ENCODE measurements around the gene ARHGEF4.

The ARHGEF4 gene

DNA sequence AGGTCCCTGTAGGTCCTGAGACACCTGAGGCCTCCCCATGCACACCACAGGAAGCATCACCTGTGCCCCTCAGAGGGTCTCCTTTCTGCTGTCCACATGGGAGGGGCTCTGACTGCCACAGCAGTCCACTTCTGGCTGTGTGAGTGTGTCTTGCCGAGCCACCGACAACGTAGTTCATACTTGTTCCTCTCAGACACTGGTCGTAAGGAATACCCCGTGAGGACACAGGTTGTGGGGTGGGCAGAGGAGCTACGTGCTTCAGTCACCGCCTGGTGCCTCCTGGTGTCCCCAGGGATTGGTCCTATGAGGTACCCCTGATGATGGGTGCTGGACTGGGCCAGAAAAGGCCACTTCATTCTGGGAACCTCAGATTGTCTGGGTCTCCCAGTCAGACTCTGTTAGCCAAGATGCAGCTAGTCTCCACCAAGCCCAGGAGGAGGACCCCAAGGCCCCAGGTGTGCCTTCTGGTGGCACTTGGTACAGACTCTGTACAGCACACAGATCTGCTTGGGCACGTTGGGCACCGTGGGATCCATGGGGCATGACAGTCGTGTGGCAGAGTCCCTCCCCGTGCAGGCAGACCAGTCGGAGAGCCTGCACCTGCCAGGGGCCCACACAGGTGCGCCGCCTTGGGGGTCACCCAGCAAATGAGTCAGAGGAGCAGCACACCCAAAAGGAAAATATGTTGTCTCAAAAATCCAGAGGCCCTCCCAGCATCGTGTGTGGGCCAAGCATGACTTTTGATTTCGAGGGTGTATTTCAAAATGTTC lies 2.5 kb downstream of the ARHGEF4 start:
- no peak overlapping the region for H3K4me3 ChIP-seq (ENCODE audit: low read depth, low read length)
- no peaks in the 10 kb centered on the region for H3K36me3 ChIP-seq (ENCODE audit: control insufficient read depth, insufficient read depth, low read length)
- peaks cover 14% of the 10 kb centered on the region for H3K27me3 ChIP-seq (ENCODE audit: control insufficient read depth, insufficient read depth, low read length)
- no peak overlapping the region for H3K9ac ChIP-seq (ENCODE audit: low read depth, low read length)
- H3K4me1 ChIP-seq (ENCODE audit: control insufficient read depth, insufficient read depth, low read length), result no peaks in the 10 kb centered on the region
- H3K9me3 ChIP-seq (ENCODE audit: control insufficient read depth, insufficient read depth, low read length), result no peaks in the 10 kb centered on the region

DNA sequence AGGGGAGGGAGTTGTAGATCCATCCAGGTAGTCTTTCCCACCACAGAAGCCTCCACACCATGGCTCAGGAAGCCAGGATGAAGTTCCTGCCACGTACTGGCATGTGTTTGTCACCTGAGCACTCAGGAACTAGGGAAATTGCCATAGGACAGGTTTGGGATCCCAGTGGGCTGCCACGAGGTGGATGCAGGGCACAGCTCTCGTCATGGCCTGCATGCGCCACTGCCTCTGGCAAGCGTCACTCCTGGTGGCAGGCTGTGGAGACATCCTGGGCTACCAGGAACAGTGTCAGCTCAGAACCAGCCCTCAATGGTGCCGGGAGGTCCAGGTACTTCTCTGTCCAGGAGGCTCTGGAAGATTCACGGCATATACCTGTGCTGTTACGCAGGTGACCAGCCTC lies 3.8 kb downstream of the ARHGEF4 start:
- Histone ChIP-seq H3K4me3 (ENCODE audit: low read depth, low read length) (no peak overlapping the region), H3K27me3 (ENCODE audit: control insufficient read depth, insufficient read depth, low read length) (peaks cover 11% of the 10 kb centered on the region), H3K36me3 (ENCODE audit: control insufficient read depth, insufficient read depth, low read length) (no peaks in the 10 kb centered on the region), H3K4me1 (ENCODE audit: control insufficient read depth, insufficient read depth, low read length) (no peaks in the 10 kb centered on the region), H3K9ac (ENCODE audit: low read depth, low read length) (no peak overlapping the region), H3K9me3 (ENCODE audit: control insufficient read depth, insufficient read depth, low read length) (no peaks in the 10 kb centered on the region)

DNA sequence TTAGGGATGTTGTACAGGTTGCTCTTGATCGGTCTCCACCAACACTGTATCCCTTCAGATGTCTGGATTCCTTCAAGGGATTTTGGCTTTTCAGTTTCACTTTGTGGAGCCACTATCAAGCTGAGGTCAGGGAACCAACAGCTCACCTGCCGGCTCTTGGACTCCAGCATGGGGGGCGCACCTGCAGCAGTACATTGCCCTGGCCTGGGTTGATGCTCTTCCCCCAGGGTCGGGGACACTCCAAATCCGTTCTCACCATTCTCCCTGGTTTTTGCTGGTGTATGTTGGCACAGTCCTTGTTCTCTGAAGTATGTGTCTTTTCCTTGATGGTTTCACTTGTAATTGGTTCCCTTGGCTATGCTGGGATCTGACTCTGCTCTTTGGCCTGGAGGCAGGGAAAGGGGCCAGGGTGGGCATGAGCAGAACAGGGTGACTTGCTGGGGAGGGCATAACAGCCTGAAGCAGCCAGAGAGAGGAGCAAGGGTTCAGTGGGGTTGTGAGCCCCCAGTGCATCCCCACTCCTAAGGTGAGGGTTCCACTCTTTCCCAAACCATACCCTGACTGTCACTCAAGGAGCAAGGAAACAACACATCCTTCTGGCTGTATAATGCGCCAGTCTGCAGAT lies 5.1 kb downstream of the ARHGEF4 start:
- H3K27me3 ChIP-seq (ENCODE audit: control insufficient read depth, insufficient read depth, low read length), result peaks cover 10% of the 10 kb centered on the region
- no peak overlapping the region for H3K4me3 ChIP-seq (ENCODE audit: low read depth, low read length)

GRCh38 chr2:130842770-130843169 lies 6.1 kb downstream of the ARHGEF4 start:
- no peaks in the 10 kb centered on the region for H3K4me1 ChIP-seq (ENCODE audit: control insufficient read depth, insufficient read depth, low read length)
- no peaks in the 10 kb centered on the region for H3K36me3 ChIP-seq (ENCODE audit: control insufficient read depth, insufficient read depth, low read length)
- H3K27me3 ChIP-seq (ENCODE audit: control insufficient read depth, insufficient read depth, low read length), result peaks cover 9% of the 10 kb centered on the region
- H3K9me3 ChIP-seq (ENCODE audit: control insufficient read depth, insufficient read depth, low read length), result no peaks in the 10 kb centered on the region
- no peak overlapping the region for H3K4me3 ChIP-seq (ENCODE audit: low read depth, low read length)
- no peak overlapping the region for H3K9ac ChIP-seq (ENCODE audit: low read depth, low read length)

More for the DNA sequence above, 5.1 kb downstream of the ARHGEF4 start:
- Histone ChIP-seq H3K9me3 (ENCODE audit: control insufficient read depth, insufficient read depth, low read length) (no peaks in the 10 kb centered on the region), H3K4me1 (ENCODE audit: control insufficient read depth, insufficient read depth, low read length) (no peaks in the 10 kb centered on the region), H3K9ac (ENCODE audit: low read depth, low read length) (no peak overlapping the region), H3K36me3 (ENCODE audit: control insufficient read depth, insufficient read depth, low read length) (no peaks in the 10 kb centered on the region)

DNA sequence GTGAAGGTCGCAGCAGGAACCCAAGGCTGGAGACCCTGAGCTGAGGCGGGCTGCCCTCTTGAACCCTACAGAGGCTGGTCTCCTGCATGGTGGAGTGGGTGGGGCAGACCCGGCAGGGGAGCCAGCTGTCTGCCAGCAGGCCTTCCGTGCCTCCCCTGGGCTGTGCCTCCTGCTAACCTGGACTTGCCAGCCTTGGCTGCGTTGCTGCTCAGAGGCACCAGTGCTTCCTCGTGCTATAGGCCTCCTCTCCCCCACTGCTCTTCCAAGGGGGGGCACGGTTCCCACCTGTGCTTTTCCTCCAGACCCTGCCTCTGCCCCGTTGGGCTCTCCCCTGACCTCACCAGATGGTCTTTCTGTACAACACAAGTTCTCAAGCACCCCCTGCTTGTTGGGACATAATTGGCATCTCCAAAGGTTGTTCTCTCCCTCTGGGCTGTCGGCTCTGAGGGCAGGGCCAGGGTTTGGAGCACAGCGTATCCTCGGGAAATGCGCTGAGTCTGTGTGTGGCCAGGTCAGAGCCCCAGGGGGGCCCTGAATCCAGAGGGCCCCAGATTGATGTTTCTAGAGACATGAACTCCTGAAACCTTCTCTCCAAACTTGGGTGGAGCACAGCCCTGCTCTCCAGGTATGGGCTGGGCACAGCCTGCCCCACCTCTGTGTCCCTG lies 6.7 kb downstream of the ARHGEF4 start:
- no peak overlapping the region for H3K4me3 ChIP-seq (ENCODE audit: low read depth, low read length)
- no peaks in the 10 kb centered on the region for H3K4me1 ChIP-seq (ENCODE audit: control insufficient read depth, insufficient read depth, low read length)
- no peaks in the 10 kb centered on the region for H3K9me3 ChIP-seq (ENCODE audit: control insufficient read depth, insufficient read depth, low read length)
- H3K27me3 ChIP-seq (ENCODE audit: control insufficient read depth, insufficient read depth, low read length), result peaks cover 4% of the 10 kb centered on the region
- no peak overlapping the region for H3K9ac ChIP-seq (ENCODE audit: low read depth, low read length)
- H3K36me3 ChIP-seq (ENCODE audit: control insufficient read depth, insufficient read depth, low read length), result no peaks in the 10 kb centered on the region

GRCh38 chr2:130844161-130844560 lies 7.4 kb downstream of the ARHGEF4 start:
- H3K27me3 ChIP-seq (ENCODE audit: control insufficient read depth, insufficient read depth, low read length), result no peaks in the 10 kb centered on the region
- H3K9me3 ChIP-seq (ENCODE audit: control insufficient read depth, insufficient read depth, low read length), result no peaks in the 10 kb centered on the region
- H3K4me3 ChIP-seq (ENCODE audit: low read depth, low read length), result no peak overlapping the region
- no peaks in the 10 kb centered on the region for H3K36me3 ChIP-seq (ENCODE audit: control insufficient read depth, insufficient read depth, low read length)
- H3K4me1 ChIP-seq (ENCODE audit: control insufficient read depth, insufficient read depth, low read length), result no peaks in the 10 kb centered on the region
- no peak overlapping the region for H3K9ac ChIP-seq (ENCODE audit: low read depth, low read length)

GRCh38 chr2:130845505-130846085 lies 8.9 kb downstream of the ARHGEF4 start:
- H3K9ac ChIP-seq (ENCODE audit: low read depth, low read length), result no peak overlapping the region

GRCh38 chr2:130846233-130846632 lies 9.5 kb downstream of the ARHGEF4 start:
- H3K9ac ChIP-seq (ENCODE audit: low read depth, low read length), result no peak overlapping the region
- no peak overlapping the region for H3K4me3 ChIP-seq (ENCODE audit: low read depth, low read length)
- no peaks in the 10 kb centered on the region for H3K4me1 ChIP-seq (ENCODE audit: control insufficient read depth, insufficient read depth, low read length)
- no peaks in the 10 kb centered on the region for H3K9me3 ChIP-seq (ENCODE audit: control insufficient read depth, insufficient read depth, low read length)
- no peaks in the 10 kb centered on the region for H3K27me3 ChIP-seq (ENCODE audit: control insufficient read depth, insufficient read depth, low read length)
- no peaks in the 10 kb centered on the region for H3K36me3 ChIP-seq (ENCODE audit: control insufficient read depth, insufficient read depth, low read length)

More at GRCh38 chr2:130845505-130846085, 8.9 kb downstream of the ARHGEF4 start:
- Histone ChIP-seq H3K4me3 (ENCODE audit: low read depth, low read length) (no peak overlapping the region), H3K36me3 (ENCODE audit: control insufficient read depth, insufficient read depth, low read length) (no peaks in the 10 kb centered on the region), H3K4me1 (ENCODE audit: control insufficient read depth, insufficient read depth, low read length) (no peaks in the 10 kb centered on the region), H3K9me3 (ENCODE audit: control insufficient read depth, insufficient read depth, low read length) (no peaks in the 10 kb centered on the region), H3K27me3 (ENCODE audit: control insufficient read depth, insufficient read depth, low read length) (no peaks in the 10 kb centered on the region)

- H3K4me3 ChIP-seq (ENCODE audit: low read depth, low read length), result no peak overlapping the region
- no peaks in the 10 kb centered on the region for H3K36me3 ChIP-seq (ENCODE audit: control insufficient read depth, insufficient read depth, low read length)
- no peaks in the 10 kb centered on the region for H3K9me3 ChIP-seq (ENCODE audit: control insufficient read depth, insufficient read depth, low read length)
- H3K9ac ChIP-seq (ENCODE audit: low read depth, low read length), result no peak overlapping the region
- no peaks in the 10 kb centered on the region for H3K27me3 ChIP-seq (ENCODE audit: control insufficient read depth, insufficient read depth, low read length)
- H3K4me1 ChIP-seq (ENCODE audit: control insufficient read depth, insufficient read depth, low read length), result no peaks in the 10 kb centered on the region
Measured at GRCh38 chr2:130846686-130847375, 10.1 kb downstream of the ARHGEF4 start.

DNA sequence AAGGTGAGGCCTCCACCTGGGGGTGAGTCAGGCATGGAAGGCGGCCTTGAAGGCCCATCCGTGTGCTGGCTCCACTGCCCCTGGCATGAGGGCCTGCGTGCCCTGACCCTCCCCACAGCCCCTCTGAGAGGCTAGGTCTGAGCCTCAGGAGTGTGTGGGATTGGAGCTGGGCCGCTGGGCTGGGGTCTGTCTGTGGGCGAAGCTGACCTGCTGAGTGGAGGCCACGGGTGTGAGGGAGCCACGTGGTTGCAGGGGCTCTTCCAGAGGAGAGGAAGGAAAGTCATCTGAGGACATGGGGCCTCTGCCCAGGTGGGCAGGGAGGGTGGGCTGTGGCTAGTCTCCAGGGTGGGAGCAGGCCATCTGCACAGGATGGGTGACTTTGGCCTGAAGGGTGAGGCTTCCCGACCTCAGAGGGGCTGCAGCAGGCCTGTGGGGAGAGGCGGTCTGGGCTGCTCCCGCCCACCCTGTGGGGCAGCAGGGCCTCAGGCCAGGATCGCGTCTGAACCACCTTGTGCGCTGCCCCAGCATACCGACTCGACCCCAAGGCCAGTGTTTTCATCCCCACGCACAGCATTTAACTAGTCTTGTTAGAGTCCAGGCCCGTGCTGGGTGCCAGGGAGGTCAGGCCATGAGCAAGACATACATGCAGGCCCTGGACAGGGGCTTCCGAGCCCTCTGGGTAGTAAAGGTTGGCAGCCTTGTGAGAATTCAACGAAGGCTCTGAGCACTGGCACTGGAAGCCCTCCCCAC lies 11.2 kb downstream of the ARHGEF4 start:
- Histone ChIP-seq H3K4me3 (ENCODE audit: low read depth, low read length) (no peak overlapping the region), H3K4me1 (ENCODE audit: control insufficient read depth, insufficient read depth, low read length) (no peaks in the 10 kb centered on the region), H3K36me3 (ENCODE audit: control insufficient read depth, insufficient read depth, low read length) (no peaks in the 10 kb centered on the region), H3K9ac (ENCODE audit: low read depth, low read length) (no peak overlapping the region), H3K27me3 (ENCODE audit: control insufficient read depth, insufficient read depth, low read length) (no peaks in the 10 kb centered on the region), H3K9me3 (ENCODE audit: control insufficient read depth, insufficient read depth, low read length) (no peaks in the 10 kb centered on the region)

Measured in iPS-15b (cell line).